GM21717 (cell line): Measurements from ENCODE around the gene IQCE.
"Not testable (repeated sequence)": the region's sequence is repeated elsewhere in the genome, so short reads cannot be mapped to it uniquely, and the experiment has no call there.

Experiments used
- ATAC-seq: cut with Tn5 transposase; IDR thresholded peaks from one replicate; pipeline ENCODE4 v1.9.1; 2021; ENCODE audit warnings: mild to moderate bottlenecking, moderate library complexity; ENCODE audit not compliant: unreplicated experiment

The IQCE gene

GRCh38 chr7:2551418-2551817, 7.4 kb upstream of the IQCE start:
- ATAC-seq: no peak

- ATAC-seq: no peak
Observed at GRCh38 chr7:2553108-2553507, 5.7 kb upstream of the IQCE start.

DNA sequence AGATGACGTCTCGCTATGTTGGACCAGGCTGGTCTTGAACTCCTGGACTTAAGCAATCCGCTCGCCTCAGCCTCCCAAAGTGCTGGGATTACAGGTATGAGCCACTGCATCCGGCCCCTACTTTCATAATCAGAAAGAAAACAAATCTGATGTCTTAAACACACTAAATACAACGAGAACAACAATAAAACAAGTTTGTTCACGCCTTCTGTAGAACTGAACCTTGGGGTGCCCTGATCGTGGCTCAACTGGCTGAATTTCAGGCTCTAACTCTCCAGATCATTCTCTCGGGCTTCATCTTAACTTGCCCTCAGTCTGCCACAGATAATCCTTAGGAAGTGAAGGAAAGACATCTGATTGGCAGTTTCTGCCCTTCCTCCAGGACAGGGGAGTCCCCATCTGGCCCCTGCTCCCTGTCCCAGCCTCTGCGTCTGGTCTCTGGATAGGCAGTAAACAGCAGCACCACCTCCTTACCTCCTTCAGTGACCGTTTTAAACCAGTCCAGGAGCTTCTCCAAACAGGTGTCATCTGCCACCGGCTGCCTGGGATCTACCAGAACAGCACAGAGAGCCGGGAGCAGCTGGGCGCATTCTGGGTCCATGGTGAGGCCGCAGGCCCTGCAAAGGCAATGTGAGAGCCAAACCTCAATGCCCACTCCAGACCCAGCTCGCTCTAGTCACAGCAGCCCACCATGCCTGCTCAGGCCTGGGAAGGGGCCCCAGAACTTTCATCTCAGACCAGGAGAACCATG, 4.8 kb upstream of the IQCE start:
- no peak for ATAC-seq

GRCh38 chr7:2554661-2555111, 4.1 kb upstream of the IQCE start:
- no peak for ATAC-seq

DNA sequence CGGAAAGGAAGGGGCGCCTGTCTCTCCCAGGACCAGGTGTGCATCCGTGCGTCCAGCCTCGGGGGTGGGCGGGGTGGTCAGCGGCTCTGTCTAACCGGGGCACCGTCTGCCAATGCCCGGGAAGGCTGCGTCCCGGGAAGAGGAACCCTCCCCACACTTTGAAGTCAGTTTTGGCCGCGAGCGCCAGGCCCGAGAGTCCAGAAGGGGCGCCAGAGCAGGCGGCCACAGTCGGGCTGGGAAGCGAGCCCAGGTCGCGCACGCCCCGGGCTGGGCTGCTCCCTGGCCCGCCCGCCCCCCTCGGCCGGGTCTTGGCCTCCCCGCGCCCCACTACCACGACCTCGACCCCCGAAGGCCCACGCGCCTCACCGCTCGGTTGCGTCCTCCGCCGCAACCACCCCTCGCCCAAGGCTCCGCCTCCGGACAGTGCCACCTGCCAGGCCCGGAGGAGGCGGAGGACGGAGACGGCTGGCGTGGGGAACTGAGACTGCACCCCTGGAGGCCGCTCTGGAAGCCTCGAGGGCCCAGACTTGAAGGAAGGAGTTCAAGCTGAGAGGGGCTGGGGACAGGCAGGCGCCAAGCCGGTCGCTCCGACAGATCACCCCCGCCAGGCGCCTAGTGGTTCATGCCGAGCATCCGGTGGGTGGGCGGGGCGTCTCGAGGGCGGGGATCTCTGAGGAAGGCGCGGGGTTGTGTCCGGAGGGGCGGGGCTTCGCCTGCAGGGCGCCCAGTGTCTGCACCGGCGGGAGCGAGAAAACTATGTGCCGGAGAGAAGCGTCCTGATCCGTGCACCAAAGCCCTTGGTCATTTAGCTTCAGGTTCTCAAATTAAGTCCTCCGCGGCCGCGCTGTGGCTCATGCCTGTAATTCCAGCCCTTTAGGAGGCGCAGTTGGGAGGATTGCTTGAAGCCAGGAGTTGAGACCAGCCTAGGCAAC, 3.4 kb upstream of the IQCE start, which contains the start of gene BRAT1:
BRAT1 (minus strand) TSS at position 404 of the 932 bp plus-strand sequence. CDS start 1,093 bp downstream, outside the sequence.
- peak; percentile 66 for ATAC-seq

- peak; percentile 2 for ATAC-seq
Observed at GRCh38 chr7:2559283-2559950, 638 bp downstream of the IQCE start.

GRCh38 chr7:2563955-2564354, 5.2 kb downstream of the IQCE start:
- ATAC-seq: not testable (repeated sequence)

DNA sequence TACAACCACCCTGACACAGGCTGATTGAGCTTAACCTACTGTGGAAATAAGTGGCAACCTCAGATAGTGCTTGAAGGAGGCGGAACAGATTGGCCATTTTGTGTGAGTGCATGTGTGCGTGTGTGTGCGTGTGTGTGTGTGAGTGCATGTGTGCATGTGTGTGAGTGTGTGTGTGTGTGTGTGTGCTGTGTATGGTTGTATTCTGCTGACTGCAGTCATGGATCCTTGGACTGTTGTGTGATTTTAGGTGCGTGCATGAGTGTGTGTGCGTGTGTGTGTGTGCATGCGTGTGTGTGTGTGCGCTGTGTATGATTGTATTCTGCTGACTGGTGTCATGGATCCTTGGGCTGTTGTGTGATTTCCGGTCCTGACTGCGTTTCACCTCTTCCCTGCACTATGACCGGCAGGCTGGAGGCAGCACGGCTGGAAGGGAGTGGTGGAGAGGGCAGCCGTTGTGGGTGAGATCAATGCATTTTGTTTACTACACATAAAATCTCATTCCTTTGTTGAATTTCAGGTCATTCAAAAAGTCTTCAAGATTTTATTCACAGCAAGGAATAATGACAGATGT, 6.3 kb downstream of the IQCE start:
- ATAC-seq: no peak

DNA sequence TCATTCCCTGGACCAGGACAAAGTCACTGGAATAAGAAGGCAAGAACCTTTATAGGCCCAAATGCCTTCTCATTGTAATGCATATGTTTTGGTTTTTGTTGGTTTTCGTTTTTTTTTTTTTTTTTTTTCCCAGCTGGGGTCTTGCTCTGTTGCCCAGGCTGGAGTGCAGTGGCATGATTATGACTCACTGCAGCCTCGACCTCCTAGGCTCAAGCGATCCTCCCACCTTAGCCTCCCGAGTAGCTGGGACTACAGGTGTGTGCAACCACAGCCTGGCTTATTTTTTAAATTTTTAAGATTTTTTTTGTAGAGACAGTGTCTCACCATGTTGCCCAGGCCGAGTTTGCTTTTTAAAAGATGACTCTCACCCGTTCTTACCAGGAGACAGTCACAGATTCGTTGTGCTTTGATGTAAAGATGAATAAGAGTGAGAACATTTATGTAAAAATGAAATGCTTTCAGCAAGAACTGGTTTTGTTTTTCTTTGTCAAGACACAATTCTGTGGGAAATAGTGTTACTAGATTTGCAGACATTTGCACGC, 7.6 kb downstream of the IQCE start:
- no peak for ATAC-seq

DNA sequence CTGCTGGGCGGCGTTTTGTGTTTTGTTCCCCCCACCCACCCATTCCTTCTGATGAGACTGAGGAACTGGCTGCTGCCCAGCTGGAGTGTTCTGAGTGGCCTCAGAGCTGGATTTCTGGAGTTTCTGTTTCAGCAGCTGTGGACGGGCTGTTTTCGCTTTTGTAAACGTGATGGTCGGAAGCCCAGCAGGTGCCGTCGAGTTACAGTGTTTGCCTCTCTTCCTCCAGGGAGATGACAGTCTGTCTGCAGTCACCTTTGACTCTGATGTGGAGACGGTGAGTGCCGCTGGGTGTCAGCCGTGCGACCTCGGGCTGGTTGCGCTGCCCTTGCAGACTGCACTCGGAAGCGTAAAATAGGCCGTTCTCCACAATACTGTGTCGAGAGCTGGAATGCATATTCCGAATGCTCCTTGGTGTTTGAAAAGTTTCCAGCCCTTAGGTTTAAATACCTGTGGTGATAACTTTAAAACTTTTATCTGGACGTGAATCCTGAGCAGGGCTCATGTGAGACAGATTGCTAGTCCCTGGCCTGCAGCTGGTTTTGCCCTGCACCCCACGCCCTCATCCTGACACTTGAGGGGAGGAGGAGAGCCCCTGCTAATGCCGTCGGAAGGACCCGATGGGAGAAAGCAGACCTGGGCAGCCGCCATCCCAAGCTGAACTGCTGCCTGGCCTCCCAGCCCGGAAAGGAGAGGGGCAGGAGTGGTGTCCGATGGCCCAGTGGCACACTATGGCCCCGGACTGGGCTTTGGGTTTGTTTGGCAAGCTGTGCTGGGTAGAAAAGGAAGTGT, 8.3 kb downstream of the IQCE start:
- ATAC-seq: peak; percentile 63

- ATAC-seq: no peak
Observed at GRCh38 chr7:2567679-2568278, 9.0 kb downstream of the IQCE start.

DNA sequence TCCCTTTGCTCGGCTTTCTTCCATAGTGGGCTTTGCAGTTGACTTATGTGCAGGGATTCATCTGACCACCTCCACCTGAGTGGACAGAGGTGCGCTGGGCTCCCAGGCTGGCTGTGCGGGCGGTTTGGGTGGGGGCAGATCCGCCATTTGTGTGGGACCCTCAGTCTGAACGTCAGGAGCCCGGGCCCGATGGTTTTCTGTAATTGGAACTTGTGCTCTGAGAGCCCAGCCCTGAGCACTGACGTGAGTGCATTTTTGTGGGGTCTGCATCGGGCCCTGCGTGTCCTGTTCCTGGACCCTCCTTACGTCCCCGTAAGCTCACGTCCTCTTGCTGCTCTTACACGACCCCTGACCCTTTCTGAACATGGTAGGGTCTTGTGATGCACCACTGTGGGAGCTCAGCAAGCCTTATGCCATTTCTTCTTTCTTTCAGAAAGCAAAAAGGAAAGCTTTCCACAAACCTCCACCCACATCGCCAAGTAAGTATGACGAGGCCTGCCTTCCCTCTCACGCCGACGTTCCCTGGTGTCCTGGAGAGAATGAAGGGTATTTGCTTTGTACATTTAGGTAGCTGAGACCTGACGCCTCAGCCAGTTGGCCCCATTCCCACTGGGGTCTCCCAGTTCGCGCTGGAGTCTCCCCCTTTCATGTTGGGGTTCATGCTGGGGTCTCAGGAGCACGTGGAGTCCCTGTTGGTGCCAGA, 9.9 kb downstream of the IQCE start:
- ATAC-seq: no peak

DNA sequence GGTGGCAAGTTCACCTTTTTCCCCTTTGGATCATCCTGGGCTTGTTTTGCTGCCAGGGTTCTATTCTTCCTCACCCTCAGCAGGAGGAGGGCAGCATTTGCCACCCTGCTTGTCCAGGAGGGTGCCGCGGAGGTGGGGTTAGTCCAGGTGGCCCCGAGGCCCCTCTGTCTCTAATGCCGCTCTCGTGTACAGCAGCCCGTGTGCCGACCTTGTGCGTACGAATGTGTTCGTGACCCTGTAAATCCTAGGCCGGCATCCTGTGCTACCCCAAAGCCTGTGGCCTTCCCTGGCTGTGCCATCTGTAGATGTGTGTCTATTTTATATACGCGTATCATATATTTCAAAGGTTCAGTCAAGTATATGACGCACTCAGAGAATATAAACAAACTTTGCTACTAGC, 10.6 kb downstream of the IQCE start:
- no peak for ATAC-seq

- ATAC-seq: no peak
Observed at GRCh38 chr7:2570021-2570420, 11.2 kb downstream of the IQCE start.

- ATAC-seq: no peak
Observed at GRCh38 chr7:2571409-2571808, 12.6 kb downstream of the IQCE start.

DNA sequence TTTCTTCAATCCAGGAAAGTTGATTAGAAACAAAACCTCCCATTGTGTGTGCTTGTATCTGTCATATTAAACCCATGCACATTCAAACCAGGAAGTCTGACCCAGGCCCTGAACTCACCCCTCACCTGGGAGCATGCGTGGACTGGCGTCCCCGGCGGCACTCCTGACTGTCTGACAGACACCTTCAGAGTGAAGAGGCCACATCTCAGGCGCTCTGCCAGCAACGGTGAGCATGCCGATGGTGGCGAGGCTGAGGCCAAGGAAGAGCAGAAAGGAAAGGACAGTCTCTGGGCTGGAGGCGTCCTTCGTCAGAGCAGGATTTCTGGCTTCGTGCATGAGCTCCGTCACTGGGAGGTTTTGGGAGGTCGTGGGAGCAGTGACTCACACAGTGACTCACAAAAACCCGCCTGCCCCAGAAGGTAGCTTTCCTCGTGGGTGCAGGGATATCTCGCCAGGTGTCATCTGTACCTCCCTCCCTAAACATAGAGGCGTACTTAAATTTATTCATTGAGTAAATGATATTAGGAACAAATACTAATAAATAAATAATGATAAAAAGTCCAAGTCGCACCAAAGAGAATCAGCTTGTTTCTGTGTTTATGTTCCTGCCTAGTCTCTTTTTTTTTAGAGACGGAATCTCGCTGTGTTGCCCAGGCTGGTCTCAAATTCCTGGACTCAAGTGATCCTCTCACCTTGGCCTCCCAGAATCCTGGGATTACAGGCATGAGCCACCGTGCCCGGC, 13.5 kb downstream of the IQCE start:
- no peak for ATAC-seq

- ATAC-seq: no peak
Observed at GRCh38 chr7:2573761-2574160, 15.0 kb downstream of the IQCE start.

GRCh38 chr7:2575046-2575732, 16.4 kb downstream of the IQCE start:
- ATAC-seq: no peak
